Keratinocyte (primary cell): Measurements from ENCODE around the gene HSD17B14. TPM values are rescaled to one million over a fixed set of nuclear protein-coding genes. Genes with fewer than 3 reads are reported as not detected.

ENCODE experiments used
- DNase-seq: peaks from one replicate; pipeline ENCODE4 v3.0.0-alpha.2; 2011; ENCODE audit warnings: low read depth, missing footprints, low spot score
- FAIRE-seq: peaks from 2 replicates; lab custom pipeline; 2011; peaks lifted over from hg19 to GRCh38; lab: Jason Lieb, UNC
- H2AFZ ChIP-seq: 2 replicates; pipeline ENCODE4 v1.6.0; 2012; ENCODE audit warnings: low read length, control low read depth, inconsistent platforms; ENCODE audit not compliant: control insufficient read depth
- H3K27ac ChIP-seq: 2 replicates; pipeline ENCODE4 v1.5.1; 2011; ENCODE audit warnings: low read length; ENCODE audit not compliant: control insufficient read depth, insufficient read depth
- H3K27me3 ChIP-seq: 3 replicates; pipeline ENCODE4 v1.6.0; 2011; ENCODE audit warnings: low read length; ENCODE audit not compliant: control insufficient read depth, insufficient read depth; ENCODE audit errors: extremely low read depth
- H3K36me3 ChIP-seq, 2 experiments: 2 replicates in 1 of 2; 3 replicates in 1 of 2; pipeline ENCODE4 v1.5.1; 2011; ENCODE audit warnings: low read length in 2 of 2, mild to moderate bottlenecking in 1 of 2; ENCODE audit not compliant: control insufficient read depth in 2 of 2, insufficient read depth in 2 of 2; ENCODE audit errors: extremely low read depth in 1 of 2
- H3K4me1 ChIP-seq: 3 replicates; pipeline ENCODE4 v1.5.1; 2011; ENCODE audit warnings: low read length; ENCODE audit not compliant: control insufficient read depth, insufficient read depth; ENCODE audit errors: extremely low read depth
- H3K4me2 ChIP-seq: 3 replicates; pipeline ENCODE4 v1.6.0; 2011; ENCODE audit warnings: low read depth, low read length; ENCODE audit not compliant: control insufficient read depth, insufficient read depth; ENCODE audit errors: extremely low read depth
- H3K4me3 ChIP-seq, 3 experiments: fragments of 200-600 bp in 1 of 3; sonication (generic) in 1 of 3; 2 replicates in 2 of 3; 3 replicates in 1 of 3; pipeline ENCODE4 v1.5.1; 2011 to 2016; ENCODE audit warnings: low read length in 3 of 3, mild to moderate bottlenecking in 3 of 3, control low read depth in 2 of 3, inconsistent platforms in 1 of 3, low read depth in 1 of 3, mixed read lengths in 1 of 3, mixed run types in 1 of 3, moderate library complexity in 1 of 3; ENCODE audit not compliant: control insufficient read depth in 2 of 3, insufficient read depth in 2 of 3; ENCODE audit errors: extremely low read depth in 1 of 3
- H3K79me2 ChIP-seq: 2 replicates; pipeline ENCODE4 v1.6.0; 2012; ENCODE audit warnings: low read length; ENCODE audit not compliant: control insufficient read depth, insufficient read depth
- H3K9ac ChIP-seq: 3 replicates; pipeline ENCODE4 v1.6.0; 2011; ENCODE audit warnings: low read length; ENCODE audit not compliant: control insufficient read depth, insufficient read depth; ENCODE audit errors: extremely low read depth
- H3K9me1 ChIP-seq: 3 replicates; pipeline ENCODE4 v1.6.0; 2011; ENCODE audit warnings: low read length; ENCODE audit not compliant: control insufficient read depth, insufficient read depth; ENCODE audit errors: extremely low read depth
- H3K9me3 ChIP-seq: 2 replicates; pipeline ENCODE4 v1.5.1; 2012; ENCODE audit warnings: low read depth, low read length; ENCODE audit not compliant: control insufficient read depth
- H4K20me1 ChIP-seq: 3 replicates; pipeline ENCODE4 v1.6.0; 2011; ENCODE audit warnings: low read length; ENCODE audit not compliant: control insufficient read depth, insufficient read depth; ENCODE audit errors: extremely low read depth
- EZH2 ChIP-seq: IDR thresholded peaks from one replicate; pipeline ENCODE4 v1.6.1; 2012; ENCODE audit warnings: inconsistent platforms, mild to moderate bottlenecking, low read length, moderate library complexity
- dilution Hi-C: fragments of 300-500 bp; cut with MboI; formaldehyde crosslinking; loops from one replicate; pipeline ENCODE4 v1.7.0; 2020; ENCODE audit warnings: low sequenced_read_pairs; ENCODE audit not compliant: extremely low pct_ligation_motif_present
- polyA plus RNA-seq, 5 experiments: library from polyadenylated mRNA; depleted of rRNA in 3 of 5; stranded (reverse) in 3 of 5; stranded (forward) in 1 of 5; unstranded in 1 of 5; fragments of >200 nt; gene quantifications; 1 replicate in 1 of 5; 2 replicates in 3 of 5; 3 replicates in 1 of 5; pipeline versions ENCODE4 v1.2.1 to v1.2.3, GENCODE V29; 2011 to 2012; ENCODE audit warnings: missing spikeins in 2 of 5, low read depth in 1 of 5, low replicate concordance in 1 of 5
- TF ChIP-seq, protein P1 (sequence below), 3 experiments: IDR thresholded peaks in 1 of 3; conservative IDR thresholded peaks in 1 of 3; optimal IDR thresholded peaks in 1 of 3; 2 replicates in 2 of 3; 3 replicates in 1 of 3; pipeline versions ENCODE3 to v1.5.1; 2011; ENCODE audit warnings: low read length in 3 of 3, mild to moderate bottlenecking in 3 of 3, moderate library complexity in 2 of 3, control low read depth in 1 of 3, inconsistent platforms in 1 of 3; ENCODE audit not compliant: insufficient read depth in 2 of 3; ENCODE audit errors: extremely low read depth in 1 of 3

Gene HSD17B14
- polyA plus RNA-seq, 1 donor (not counting 4 experiments of a cell fraction or from before 2014, with no cell fraction given), result 0.92 TPM

DNA sequence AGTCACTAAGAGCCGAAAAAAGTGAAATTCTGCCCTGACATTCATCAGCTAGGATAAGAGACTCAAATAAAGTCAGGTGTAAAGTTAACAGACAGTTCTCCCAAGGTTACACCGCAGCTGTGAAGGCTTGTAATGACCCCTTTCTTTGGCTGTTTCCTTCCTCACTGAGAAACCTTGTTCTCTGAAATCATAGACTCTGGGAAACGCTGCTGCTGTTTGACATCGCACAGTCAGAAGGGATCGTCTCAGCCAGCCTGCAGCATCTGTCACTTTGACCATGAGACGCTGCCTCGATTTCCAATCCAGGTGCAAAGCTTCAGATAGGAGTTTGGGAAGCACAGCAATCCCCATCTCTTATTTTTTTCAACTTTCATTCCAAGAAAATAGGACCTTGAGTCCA is 26.1 kb downstream of the HSD17B14 start:
- dilution Hi-C loops, result no loop called here

DNA sequence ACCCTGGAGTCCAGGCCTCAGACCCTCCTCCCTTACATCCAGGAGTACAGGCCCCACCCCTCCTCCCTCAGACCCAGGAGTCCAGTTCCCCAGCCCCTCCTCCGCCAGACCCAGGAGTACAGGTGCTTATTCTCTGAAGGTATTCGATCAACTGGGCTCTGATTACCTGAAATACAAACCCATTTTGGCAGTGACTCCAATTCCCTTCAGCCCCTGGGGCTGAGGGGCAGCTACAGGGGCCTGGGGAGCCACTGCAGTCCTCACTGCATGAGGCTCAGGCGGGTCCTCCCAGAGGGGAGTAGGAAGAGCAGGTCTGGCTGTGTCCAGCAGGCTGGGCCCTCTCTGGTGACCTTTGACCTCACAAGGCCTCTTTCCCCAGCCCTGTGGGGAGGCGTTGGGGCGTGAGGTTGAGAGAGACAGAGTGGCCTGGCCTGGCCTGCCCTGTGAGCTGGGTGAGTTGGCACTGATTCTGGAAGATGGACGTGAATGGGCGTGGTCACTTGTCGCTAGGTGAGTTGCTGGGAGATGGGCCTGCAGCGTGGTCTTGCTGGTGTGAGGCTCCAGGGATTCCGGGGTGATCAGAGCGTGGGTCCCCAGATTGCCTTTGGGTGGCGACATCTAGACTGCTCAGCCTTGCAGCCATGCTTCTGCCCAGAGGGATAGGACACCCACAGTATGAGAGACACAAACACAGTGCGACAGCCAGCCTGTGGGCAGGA is 28.5 kb downstream of the HSD17B14 start:
- H4K20me1 ChIP-seq, result no peaks in the 10 kb centered on the region
- no peak overlapping the region for H3K27ac ChIP-seq
- peaks cover 17% of the 10 kb centered on the region for H3K4me1 ChIP-seq
- no peak overlapping the region for H3K9ac ChIP-seq
- no peaks in the 10 kb centered on the region for H3K27me3 ChIP-seq
- no peak overlapping the region for H2AFZ ChIP-seq
- no peak overlapping the region for H3K4me3 ChIP-seq
- peaks cover 2% of the 10 kb centered on the region for H3K9me1 ChIP-seq
- FAIRE-seq (no peak), DNase-seq (no peak)
- no peak overlapping the region for H3K4me2 ChIP-seq
- H3K79me2 ChIP-seq, result peaks cover 3% of the 10 kb centered on the region
- no peak for TF ChIP-seq EZH2
- TF ChIP-seq, protein P1, sequence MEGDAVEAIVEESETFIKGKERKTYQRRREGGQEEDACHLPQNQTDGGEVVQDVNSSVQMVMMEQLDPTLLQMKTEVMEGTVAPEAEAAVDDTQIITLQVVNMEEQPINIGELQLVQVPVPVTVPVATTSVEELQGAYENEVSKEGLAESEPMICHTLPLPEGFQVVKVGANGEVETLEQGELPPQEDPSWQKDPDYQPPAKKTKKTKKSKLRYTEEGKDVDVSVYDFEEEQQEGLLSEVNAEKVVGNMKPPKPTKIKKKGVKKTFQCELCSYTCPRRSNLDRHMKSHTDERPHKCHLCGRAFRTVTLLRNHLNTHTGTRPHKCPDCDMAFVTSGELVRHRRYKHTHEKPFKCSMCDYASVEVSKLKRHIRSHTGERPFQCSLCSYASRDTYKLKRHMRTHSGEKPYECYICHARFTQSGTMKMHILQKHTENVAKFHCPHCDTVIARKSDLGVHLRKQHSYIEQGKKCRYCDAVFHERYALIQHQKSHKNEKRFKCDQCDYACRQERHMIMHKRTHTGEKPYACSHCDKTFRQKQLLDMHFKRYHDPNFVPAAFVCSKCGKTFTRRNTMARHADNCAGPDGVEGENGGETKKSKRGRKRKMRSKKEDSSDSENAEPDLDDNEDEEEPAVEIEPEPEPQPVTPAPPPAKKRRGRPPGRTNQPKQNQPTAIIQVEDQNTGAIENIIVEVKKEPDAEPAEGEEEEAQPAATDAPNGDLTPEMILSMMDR (optimal IDR thresholded peaks at IDR 0.05 in 1 of 3, IDR thresholded peaks at IDR 0.05 in 1 of 3, conservative IDR thresholded peaks at IDR 0.05 in 1 of 3; ENCODE audit: extremely low read depth in 1 of 3, insufficient read depth in 2 of 3, low read length in 3 of 3), result peak in 1 of 3 experiments; percentile 24
- H3K36me3 ChIP-seq, result peaks cover 3% of the 10 kb centered on the region in 2 experiments
- H3K9me3 ChIP-seq, result no peaks in the 10 kb centered on the region
- dilution Hi-C loops, result no loop called here

More for the DNA sequence above, 26.1 kb downstream of the HSD17B14 start:
- no peaks in the 10 kb centered on the region for H3K9me3 ChIP-seq
- no peaks in the 10 kb centered on the region for H4K20me1 ChIP-seq
- TF ChIP-seq EZH2, result no peak
- TF ChIP-seq, protein P1 (optimal IDR thresholded peaks at IDR 0.05 in 1 of 3, IDR thresholded peaks at IDR 0.05 in 1 of 3, conservative IDR thresholded peaks at IDR 0.05 in 1 of 3; ENCODE audit: extremely low read depth in 1 of 3, insufficient read depth in 2 of 3, low read length in 3 of 3), result no peak
- peak overlapping the region; percentile 14 for H3K27ac ChIP-seq
- no peaks in the 10 kb centered on the region for H3K27me3 ChIP-seq
- H2AFZ ChIP-seq, result peak overlapping the region; percentile 85
- FAIRE-seq (no peak), DNase-seq (no peak)
- peak overlapping the region; percentile 75 for H3K9ac ChIP-seq
- peaks cover 2% of the 10 kb centered on the region for H3K9me1 ChIP-seq
- H3K79me2 ChIP-seq, result peaks cover 3% of the 10 kb centered on the region
- peak overlapping the region; percentile 71 to 79 (median 77) for H3K4me3 ChIP-seq
- peak overlapping the region; percentile 95 for H3K4me2 ChIP-seq
- H3K4me1 ChIP-seq, result peaks cover 17% of the 10 kb centered on the region
- peaks cover 3% of the 10 kb centered on the region in 2 experiments for H3K36me3 ChIP-seq
